Activated T-helper 2 cell treated with anti-CD3 and anti-CD28 coated beads, Interferon-gamma antibody, Interleukin-2, Interleukin-4, amounts not matched to agents 10 μg/mL and 5 μg/mL and 100 μg/mL, durations not matched to agents 14 hours and 24 hours and 36 hours (primary cell): ENCODE measurements around the gene MCOLN2. TPM values are rescaled to one million over a fixed set of nuclear protein-coding genes. Genes with fewer than 3 reads are reported as not detected.

Source experiments
- DNase-seq: peaks from one replicate; pipeline ENCODE4 v3.0.0; 2021; ENCODE audit warnings: low spot score
- H3K27ac Mint-ChIP-seq: one replicate; pipeline ENCODE4 v1.8.0; 2021; ENCODE audit warnings: mixed read lengths
- H3K27me3 Mint-ChIP-seq: one replicate; pipeline ENCODE4 v1.8.0; 2021; ENCODE audit warnings: low read depth, mixed read lengths
- H3K36me3 Mint-ChIP-seq: one replicate; pipeline ENCODE4 v1.8.0; 2021; ENCODE audit warnings: low read depth, mixed read lengths
- H3K4me1 Mint-ChIP-seq: one replicate; pipeline ENCODE4 v1.8.0; 2021; ENCODE audit warnings: low read depth, mixed read lengths
- H3K4me3 Mint-ChIP-seq: one replicate; pipeline ENCODE4 v1.8.0; 2021; ENCODE audit warnings: low read depth, mild to moderate bottlenecking, moderate library complexity, mixed read lengths
- H3K9me3 Mint-ChIP-seq: one replicate; pipeline ENCODE4 v1.8.0; 2021; ENCODE audit warnings: mixed read lengths
- intact Hi-C: fragments of 100-400 bp; cut with micrococcal nuclease; formaldehyde crosslinking; loops from one replicate; pipeline ENCODE4 v1.15.1; 2023
- total RNA-seq: library from RNA; stranded (reverse); gene quantifications from 2 replicates; pipeline ENCODE4 v1.2.3, GENCODE V29; 2022

Gene MCOLN2
- total RNA-seq, 1 donor from 2014 or later = 143 TPM

GRCh38 chr1:84972377-84972987 is 24.4 kb downstream of the MCOLN2 start:
- H3K27ac Mint-ChIP-seq = peak overlapping the region; percentile 87
- intact Hi-C loops = loop anchor here (1.0 to 10.0 kb wide), 6 partner anchors 13 to 118 kb away; no protein-coding TSS in a partner anchor
- H3K9me3 Mint-ChIP-seq = peaks cover 6% of the 10 kb centered on the region
- H3K36me3 Mint-ChIP-seq = peaks cover 79% of the 10 kb centered on the region
- H3K4me1 Mint-ChIP-seq = peaks cover 81% of the 10 kb centered on the region
- peak overlapping the region; percentile 69 for H3K4me3 Mint-ChIP-seq
- no peak for DNase-seq
- no peaks in the 10 kb centered on the region for H3K27me3 Mint-ChIP-seq

- no peaks in the 10 kb centered on the region for H3K27me3 Mint-ChIP-seq
- peak overlapping the region; percentile 87 for H3K27ac Mint-ChIP-seq
- intact Hi-C loops = loop anchor here (1.0 to 10.0 kb wide), 6 partner anchors 13 to 117 kb away; no protein-coding TSS in a partner anchor
- no peak for DNase-seq
- H3K4me1 Mint-ChIP-seq = peaks cover 81% of the 10 kb centered on the region
- peaks cover under 1% of the 10 kb centered on the region for H3K9me3 Mint-ChIP-seq
- H3K4me3 Mint-ChIP-seq = peak overlapping the region; percentile 69
- H3K36me3 Mint-ChIP-seq = peaks cover 79% of the 10 kb centered on the region
These were observed 25.0 kb downstream of the MCOLN2 start for GRCh38 chr1:84971957-84972356.

- no peak for DNase-seq
These were observed 27.2 kb downstream of the MCOLN2 start for GRCh38 chr1:84969489-84970250.

GRCh38 chr1:84968865-84969264 is 28.0 kb downstream of the MCOLN2 start:
- Mint-ChIP-seq H3K27ac (peak overlapping the region; percentile 56), H3K4me1 (peaks cover 55% of the 10 kb centered on the region), H3K36me3 (peaks cover 82% of the 10 kb centered on the region), H3K27me3 (no peaks in the 10 kb centered on the region), H3K9me3 (no peaks in the 10 kb centered on the region), H3K4me3 (no peak overlapping the region)
- intact Hi-C loops = no loop called here
- DNase-seq = no peak

More at GRCh38 chr1:84969489-84970250, 27.2 kb downstream of the MCOLN2 start:
- Mint-ChIP-seq H3K27ac (peak overlapping the region; percentile 85), H3K27me3 (no peaks in the 10 kb centered on the region), H3K9me3 (no peaks in the 10 kb centered on the region), H3K4me3 (no peak overlapping the region), H3K36me3 (peaks cover 77% of the 10 kb centered on the region), H3K4me1 (peaks cover 63% of the 10 kb centered on the region)
- intact Hi-C loops = loop anchor here (10.0 kb wide), 1 partner anchor 115 kb away; no protein-coding TSS in a partner anchor

GRCh38 chr1:84968101-84968500 is 28.8 kb downstream of the MCOLN2 start:
- Mint-ChIP-seq H3K4me3 (no peak overlapping the region), H3K9me3 (no peaks in the 10 kb centered on the region), H3K4me1 (peaks cover 49% of the 10 kb centered on the region), H3K36me3 (peaks cover 83% of the 10 kb centered on the region), H3K27ac (peak overlapping the region; percentile 9), H3K27me3 (no peaks in the 10 kb centered on the region)
- no peak for DNase-seq
- intact Hi-C loops = no loop called here

GRCh38 chr1:84967666-84968065 is 29.2 kb downstream of the MCOLN2 start:
- peaks cover 46% of the 10 kb centered on the region for H3K4me1 Mint-ChIP-seq
- DNase-seq = no peak
- H3K27ac Mint-ChIP-seq = peak overlapping the region; percentile 60
- H3K9me3 Mint-ChIP-seq = no peaks in the 10 kb centered on the region
- peaks cover 83% of the 10 kb centered on the region for H3K36me3 Mint-ChIP-seq
- H3K4me3 Mint-ChIP-seq = no peak overlapping the region
- no peaks in the 10 kb centered on the region for H3K27me3 Mint-ChIP-seq
- intact Hi-C loops = no loop called here

GRCh38 chr1:84963021-84963420 is 33.9 kb downstream of the MCOLN2 start:
- no peaks in the 10 kb centered on the region for H3K27me3 Mint-ChIP-seq
- intact Hi-C loops = no loop called here
- DNase-seq = no peak
- no peak overlapping the region for H3K4me3 Mint-ChIP-seq
- no peak overlapping the region for H3K27ac Mint-ChIP-seq
- peaks cover 38% of the 10 kb centered on the region for H3K4me1 Mint-ChIP-seq
- H3K36me3 Mint-ChIP-seq = peaks cover 79% of the 10 kb centered on the region
- no peaks in the 10 kb centered on the region for H3K9me3 Mint-ChIP-seq

GRCh38 chr1:84961316-84961715 is 35.6 kb downstream of the MCOLN2 start:
- Mint-ChIP-seq H3K4me3 (no peak overlapping the region), H3K4me1 (peaks cover 36% of the 10 kb centered on the region), H3K36me3 (peaks cover 84% of the 10 kb centered on the region), H3K27ac (no peak overlapping the region), H3K9me3 (no peaks in the 10 kb centered on the region), H3K27me3 (no peaks in the 10 kb centered on the region)
- intact Hi-C loops = no loop called here
- DNase-seq = no peak

- no peak overlapping the region for H3K4me3 Mint-ChIP-seq
- H3K27me3 Mint-ChIP-seq = no peaks in the 10 kb centered on the region
- peaks cover 84% of the 10 kb centered on the region for H3K36me3 Mint-ChIP-seq
- intact Hi-C loops = no loop called here
- H3K9me3 Mint-ChIP-seq = no peaks in the 10 kb centered on the region
- peak overlapping the region; percentile 58 for H3K27ac Mint-ChIP-seq
- DNase-seq = no peak
- peaks cover 36% of the 10 kb centered on the region for H3K4me1 Mint-ChIP-seq
These were observed 36.5 kb downstream of the MCOLN2 start for GRCh38 chr1:84960371-84960770.

- intact Hi-C loops = loop anchor here (1.0 to 5.0 kb wide), 5 partner anchors 13 to 387 kb away; partner anchors contain the start of gene CTBS
- Mint-ChIP-seq H3K36me3 (peaks cover 86% of the 10 kb centered on the region), H3K4me3 (no peak overlapping the region)
These were observed 37.6 kb downstream of the MCOLN2 start for GRCh38 chr1:84959294-84959693.

GRCh38 chr1:84957966-84958365 is 38.9 kb downstream of the MCOLN2 start:
- Mint-ChIP-seq H3K27ac (peak overlapping the region; percentile 7), H3K27me3 (no peaks in the 10 kb centered on the region), H3K4me1 (peaks cover 37% of the 10 kb centered on the region), H3K4me3 (no peak overlapping the region), H3K36me3 (peaks cover 86% of the 10 kb centered on the region), H3K9me3 (no peaks in the 10 kb centered on the region)
- no peak for DNase-seq
- intact Hi-C loops = loop anchor here (5.0 kb wide), 1 partner anchor 386 kb away; the partner anchor contains the start of gene CTBS

More at GRCh38 chr1:84959294-84959693, 37.6 kb downstream of the MCOLN2 start:
- DNase-seq = peak; percentile 51
- Mint-ChIP-seq H3K4me1 (peaks cover 36% of the 10 kb centered on the region), H3K27me3 (no peaks in the 10 kb centered on the region), H3K27ac (peak overlapping the region; percentile 75), H3K9me3 (no peaks in the 10 kb centered on the region)

GRCh38 chr1:84956655-84957054 is 40.3 kb downstream of the MCOLN2 start:
- peaks cover 29% of the 10 kb centered on the region for H3K4me1 Mint-ChIP-seq
- H3K36me3 Mint-ChIP-seq = peaks cover 88% of the 10 kb centered on the region
- H3K27ac Mint-ChIP-seq = no peak overlapping the region
- intact Hi-C loops = loop anchor here (5.0 kb wide), 1 partner anchor 384 kb away; the partner anchor contains the start of gene CTBS
- no peak overlapping the region for H3K4me3 Mint-ChIP-seq
- no peaks in the 10 kb centered on the region for H3K27me3 Mint-ChIP-seq
- DNase-seq = no peak
- no peaks in the 10 kb centered on the region for H3K9me3 Mint-ChIP-seq

- H3K27me3 Mint-ChIP-seq = no peaks in the 10 kb centered on the region
- H3K36me3 Mint-ChIP-seq = peaks cover 88% of the 10 kb centered on the region
- intact Hi-C loops = loop anchor here (5.0 kb wide), 1 partner anchor 384 kb away; the partner anchor contains the start of gene CTBS
- no peak overlapping the region for H3K4me3 Mint-ChIP-seq
- no peaks in the 10 kb centered on the region for H3K9me3 Mint-ChIP-seq
- H3K4me1 Mint-ChIP-seq = peaks cover 25% of the 10 kb centered on the region
- H3K27ac Mint-ChIP-seq = no peak overlapping the region
- no peak for DNase-seq
These were observed 40.8 kb downstream of the MCOLN2 start for GRCh38 chr1:84956097-84956496.
